ENCODE measurements around the gene GDPGP1. TPM values are rescaled to one million over a fixed set of nuclear protein-coding genes. Genes with fewer than 3 reads are reported as not detected.

GDPGP1 gene
- total RNA-seq, 1 experiment from 2014 or later, result 15.4 TPM

- ATAC-seq (no peak), DNase-seq (ENCODE audit: low read depth, low spot score) (no peak)
- no peaks in the 10 kb centered on the region for H3K9me2 ChIP-seq (ENCODE audit: insufficient read depth)
- H3K79me2 ChIP-seq (ENCODE audit: insufficient read depth, low read length), result peaks cover 15% of the 10 kb centered on the region
- no peaks in the 10 kb centered on the region for H3K27me3 ChIP-seq (ENCODE audit: insufficient read depth, low read length)
- ChIA-PET POLR2A (interaction anchor here (1.0 kb wide), 1 partner anchor 9 kb away, joined by 3 read pairs; no protein-coding TSS in a partner anchor), CTCF (no interaction called here), RAD21 (ENCODE audit: low non-redundant PET in 1 of 2, low total read pairs in 2 of 2, uncharacterized antibody in 2 of 2, unreplicated experiment in 2 of 2) (no interaction called here)
- peaks cover 9 to 27% of the 10 kb centered on the region in 2 experiments; a peak in 3 of 4 replicates for H3K4me1 ChIP-seq (ENCODE audit: control insufficient read depth in 1 of 2, insufficient read depth in 2 of 2, low read length in 2 of 2)
- H3K9ac ChIP-seq (ENCODE audit: low read length), result no peak overlapping the region
- H2AFZ ChIP-seq (ENCODE audit: low read depth, low read length, poor library complexity, severe bottlenecking), result no peak overlapping the region
- H3K36me3 ChIP-seq (ENCODE audit: control insufficient read depth in 1 of 2, insufficient read depth in 2 of 2, low read length in 2 of 2), result peaks cover 23 to 40% of the 10 kb centered on the region in 2 experiments
- H3K4me3 ChIP-seq (replicated peaks in 1 of 2; ENCODE audit: low read depth in 1 of 2, low read length in 2 of 2), result no peak overlapping the region
- BruUV-seq (replicated peaks), result no TSS peak
- H3K9me3 ChIP-seq (ENCODE audit: control insufficient read depth in 1 of 2, insufficient read depth in 1 of 2, low read depth in 1 of 2, low read length in 2 of 2), result no peaks in the 10 kb centered on the region
- H4K20me1 ChIP-seq (ENCODE audit: insufficient read depth), result no peaks in the 10 kb centered on the region
- intact Hi-C loops (cut with micrococcal nuclease), result no loop called here
- TF ChIP-seq POLR2AphosphoS5 (IDR thresholded peaks at IDR 0.05; ENCODE audit: low read depth, low read length) (no peak; the same call in 1 of the 2 replicates), ELF1 (IDR thresholded peaks at IDR 0.05; ENCODE audit: borderline replicate concordance, low read depth) (no peak), POLR2A (IDR thresholded peaks at IDR 0.05; ENCODE audit: borderline replicate concordance, extremely low read depth, insufficient read depth, insufficient read length) (no peak), EZH2 (IDR thresholded peaks at IDR 0.05) (no peak)
- H3K27ac ChIP-seq (ENCODE audit: low read depth, low read length), result no peak overlapping the region
- no peak overlapping the region for H3K4me2 ChIP-seq (ENCODE audit: low read length)
Observed at GRCh38 chr15:90230610-90231009, 3.4 kb upstream of the GDPGP1 start.

DNA sequence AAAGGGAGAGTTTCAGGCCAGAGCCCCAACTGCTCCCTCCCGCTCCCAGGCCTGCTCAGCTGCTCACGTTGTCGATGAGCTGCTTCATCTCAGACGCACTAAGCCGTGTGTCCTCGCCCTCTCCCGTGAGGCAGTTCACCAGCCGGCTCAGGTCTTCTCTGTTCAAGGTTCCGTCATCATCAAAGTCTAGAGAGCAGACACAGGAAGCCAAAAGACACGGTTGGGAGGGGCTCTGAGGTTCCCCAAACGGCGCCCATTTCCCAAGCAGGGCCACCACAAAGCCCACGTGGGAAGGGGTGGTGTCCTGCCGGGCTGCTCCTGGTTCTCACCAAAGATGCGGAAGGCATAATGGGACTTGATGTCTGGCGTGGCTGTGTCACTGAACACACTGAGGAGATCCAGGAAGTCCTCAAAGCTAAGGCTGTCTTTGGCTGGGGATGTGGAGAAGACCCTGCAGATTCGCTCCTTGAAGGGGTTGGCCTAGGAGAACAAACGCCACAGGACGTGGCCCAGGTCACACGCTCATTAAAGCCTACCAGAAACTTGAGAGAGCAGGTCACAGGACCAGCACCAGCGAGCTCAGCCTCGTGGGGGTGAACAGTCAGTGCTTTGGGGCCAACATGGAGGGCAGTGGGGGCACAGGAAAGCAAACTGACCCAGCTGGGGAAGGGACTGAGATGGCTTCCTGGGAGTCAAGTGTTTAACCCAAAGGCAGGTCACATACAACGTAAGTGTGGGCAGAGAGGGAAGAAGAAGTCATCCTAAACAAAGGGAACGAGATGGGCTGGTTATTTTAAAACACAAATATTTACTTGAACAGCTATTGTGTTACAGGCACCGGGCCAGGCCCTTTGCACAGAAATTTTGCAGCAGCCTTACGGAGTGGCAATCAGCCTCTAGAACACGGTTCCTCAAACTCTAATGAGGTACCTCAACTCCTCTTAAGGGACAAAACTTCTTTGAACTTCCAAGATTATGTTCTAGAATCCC, 2.7 kb upstream of the GDPGP1 start:
- H3K4me3 ChIP-seq (replicated peaks in 1 of 2; ENCODE audit: low read depth in 1 of 2, low read length in 2 of 2), result no peak overlapping the region
- no peak for ATAC-seq
- peak overlapping the region; percentile 89; the same call in 1 of the 2 replicates for H3K4me2 ChIP-seq (ENCODE audit: low read length)
- TF ChIP-seq POLR2A (IDR thresholded peaks at IDR 0.05; ENCODE audit: borderline replicate concordance, extremely low read depth, insufficient read depth, insufficient read length) (no peak), ELF1 (IDR thresholded peaks at IDR 0.05; ENCODE audit: borderline replicate concordance, low read depth) (no peak), SRF (IDR thresholded peaks at IDR 0.05; ENCODE audit: low read depth) (no peak), YY1 (IDR thresholded peaks at IDR 0.05; ENCODE audit: extremely low read depth, insufficient replicate concordance, low read depth, low read length) (no peak), EGR1 (IDR thresholded peaks at IDR 0.05; ENCODE audit: low read depth) (no peak), SP1 (IDR thresholded peaks at IDR 0.05; ENCODE audit: low read depth) (no peak), POLR2AphosphoS5 (IDR thresholded peaks at IDR 0.05; ENCODE audit: low read depth, low read length) (no peak), FOSL1 (IDR thresholded peaks at IDR 0.05; ENCODE audit: low read depth) (no peak)
- TF ChIP-seq, protein P1, sequence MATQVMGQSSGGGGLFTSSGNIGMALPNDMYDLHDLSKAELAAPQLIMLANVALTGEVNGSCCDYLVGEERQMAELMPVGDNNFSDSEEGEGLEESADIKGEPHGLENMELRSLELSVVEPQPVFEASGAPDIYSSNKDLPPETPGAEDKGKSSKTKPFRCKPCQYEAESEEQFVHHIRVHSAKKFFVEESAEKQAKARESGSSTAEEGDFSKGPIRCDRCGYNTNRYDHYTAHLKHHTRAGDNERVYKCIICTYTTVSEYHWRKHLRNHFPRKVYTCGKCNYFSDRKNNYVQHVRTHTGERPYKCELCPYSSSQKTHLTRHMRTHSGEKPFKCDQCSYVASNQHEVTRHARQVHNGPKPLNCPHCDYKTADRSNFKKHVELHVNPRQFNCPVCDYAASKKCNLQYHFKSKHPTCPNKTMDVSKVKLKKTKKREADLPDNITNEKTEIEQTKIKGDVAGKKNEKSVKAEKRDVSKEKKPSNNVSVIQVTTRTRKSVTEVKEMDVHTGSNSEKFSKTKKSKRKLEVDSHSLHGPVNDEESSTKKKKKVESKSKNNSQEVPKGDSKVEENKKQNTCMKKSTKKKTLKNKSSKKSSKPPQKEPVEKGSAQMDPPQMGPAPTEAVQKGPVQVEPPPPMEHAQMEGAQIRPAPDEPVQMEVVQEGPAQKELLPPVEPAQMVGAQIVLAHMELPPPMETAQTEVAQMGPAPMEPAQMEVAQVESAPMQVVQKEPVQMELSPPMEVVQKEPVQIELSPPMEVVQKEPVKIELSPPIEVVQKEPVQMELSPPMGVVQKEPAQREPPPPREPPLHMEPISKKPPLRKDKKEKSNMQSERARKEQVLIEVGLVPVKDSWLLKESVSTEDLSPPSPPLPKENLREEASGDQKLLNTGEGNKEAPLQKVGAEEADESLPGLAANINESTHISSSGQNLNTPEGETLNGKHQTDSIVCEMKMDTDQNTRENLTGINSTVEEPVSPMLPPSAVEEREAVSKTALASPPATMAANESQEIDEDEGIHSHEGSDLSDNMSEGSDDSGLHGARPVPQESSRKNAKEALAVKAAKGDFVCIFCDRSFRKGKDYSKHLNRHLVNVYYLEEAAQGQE (IDR thresholded peaks at IDR 0.05; ENCODE audit: low read depth), result no peak
- TF ChIP-seq, protein P2, sequence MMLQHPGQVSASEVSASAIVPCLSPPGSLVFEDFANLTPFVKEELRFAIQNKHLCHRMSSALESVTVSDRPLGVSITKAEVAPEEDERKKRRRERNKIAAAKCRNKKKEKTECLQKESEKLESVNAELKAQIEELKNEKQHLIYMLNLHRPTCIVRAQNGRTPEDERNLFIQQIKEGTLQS (IDR thresholded peaks at IDR 0.05), result no peak
- TF ChIP-seq, protein P3, sequence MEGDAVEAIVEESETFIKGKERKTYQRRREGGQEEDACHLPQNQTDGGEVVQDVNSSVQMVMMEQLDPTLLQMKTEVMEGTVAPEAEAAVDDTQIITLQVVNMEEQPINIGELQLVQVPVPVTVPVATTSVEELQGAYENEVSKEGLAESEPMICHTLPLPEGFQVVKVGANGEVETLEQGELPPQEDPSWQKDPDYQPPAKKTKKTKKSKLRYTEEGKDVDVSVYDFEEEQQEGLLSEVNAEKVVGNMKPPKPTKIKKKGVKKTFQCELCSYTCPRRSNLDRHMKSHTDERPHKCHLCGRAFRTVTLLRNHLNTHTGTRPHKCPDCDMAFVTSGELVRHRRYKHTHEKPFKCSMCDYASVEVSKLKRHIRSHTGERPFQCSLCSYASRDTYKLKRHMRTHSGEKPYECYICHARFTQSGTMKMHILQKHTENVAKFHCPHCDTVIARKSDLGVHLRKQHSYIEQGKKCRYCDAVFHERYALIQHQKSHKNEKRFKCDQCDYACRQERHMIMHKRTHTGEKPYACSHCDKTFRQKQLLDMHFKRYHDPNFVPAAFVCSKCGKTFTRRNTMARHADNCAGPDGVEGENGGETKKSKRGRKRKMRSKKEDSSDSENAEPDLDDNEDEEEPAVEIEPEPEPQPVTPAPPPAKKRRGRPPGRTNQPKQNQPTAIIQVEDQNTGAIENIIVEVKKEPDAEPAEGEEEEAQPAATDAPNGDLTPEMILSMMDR (IDR thresholded peaks at IDR 0.05 in 2 of 3, conservative IDR thresholded peaks at IDR 0.05 in 1 of 3; ENCODE audit: borderline replicate concordance in 1 of 3, insufficient read depth in 1 of 3, low read depth in 2 of 3, low read length in 2 of 3), result no peak

More for the DNA sequence above, 2.7 kb upstream of the GDPGP1 start:
- Histone ChIP-seq H3K9ac (ENCODE audit: low read length) (no peak overlapping the region), H3K79me2 (ENCODE audit: insufficient read depth, low read length) (peaks cover 15% of the 10 kb centered on the region), H3K27me3 (ENCODE audit: insufficient read depth, low read length) (no peaks in the 10 kb centered on the region), H3K9me3 (ENCODE audit: control insufficient read depth in 1 of 2, insufficient read depth in 1 of 2, low read depth in 1 of 2, low read length in 2 of 2) (no peaks in the 10 kb centered on the region), H4K20me1 (ENCODE audit: insufficient read depth) (no peaks in the 10 kb centered on the region), H3K36me3 (ENCODE audit: control insufficient read depth in 1 of 2, insufficient read depth in 2 of 2, low read length in 2 of 2) (peaks cover 20 to 35% of the 10 kb centered on the region in 2 experiments), H3K27ac (ENCODE audit: low read depth, low read length) (no peak overlapping the region), H3K9me2 (ENCODE audit: insufficient read depth) (no peaks in the 10 kb centered on the region), H2AFZ (ENCODE audit: low read depth, low read length, poor library complexity, severe bottlenecking) (no peak overlapping the region), H3K4me1 (ENCODE audit: control insufficient read depth in 1 of 2, insufficient read depth in 2 of 2, low read length in 2 of 2) (peaks cover 9 to 34% of the 10 kb centered on the region in 2 experiments; a peak in 3 of 4 replicates)
- ChIA-PET RAD21 (ENCODE audit: low non-redundant PET in 1 of 2, low total read pairs in 2 of 2, uncharacterized antibody in 2 of 2, unreplicated experiment in 2 of 2) (no interaction called here), CTCF (interaction anchor here (2.7 kb wide), 1 partner anchor 17 kb away, joined by 15 read pairs; no protein-coding TSS in a partner anchor), POLR2A (no interaction called here)
- no peak for DNase-seq (ENCODE audit: low read depth, low spot score)
- no TSS peak for BruUV-seq (replicated peaks)
- intact Hi-C loops (cut with micrococcal nuclease), result no loop called here

All from HCT116 (cell line).